LNCAP (cell line): ENCODE data around the gene APBA3.

Experiments
- CTCF ChIP-seq: fragments of 450-650 bp; IDR thresholded peaks from 2 replicates; pipeline ENCODE4 v1.5.1; 2017; ENCODE audit warnings: mild to moderate bottlenecking

The APBA3 gene

GRCh38 chr19:3796358-3796757 is 34.9 kb upstream of the APBA3 start:
- TF ChIP-seq CTCF: no peak

- no peak for TF ChIP-seq CTCF
Measured at GRCh38 chr19:3793799-3794198, 32.3 kb upstream of the APBA3 start.

GRCh38 chr19:3792114-3792513 is 30.6 kb upstream of the APBA3 start:
- TF ChIP-seq CTCF: no peak

- no peak for TF ChIP-seq CTCF
Measured at GRCh38 chr19:3790941-3791340, 29.4 kb upstream of the APBA3 start.

- TF ChIP-seq CTCF: no peak
Measured at GRCh38 chr19:3790209-3790734, 28.8 kb upstream of the APBA3 start.

GRCh38 chr19:3788996-3789778 is 27.7 kb upstream of the APBA3 start:
- TF ChIP-seq CTCF: no peak

GRCh38 chr19:3785938-3786824 is 24.7 kb upstream of the APBA3 start, which contains the start of gene MATK:
TSS of gene MATK (minus strand) at chr19:3786381. CDS start at chr19:3785135, 1,246 bp downstream.
- TF ChIP-seq CTCF: no peak
